H1 (cell line): ENCODE results near the gene RSU1. TPM values are rescaled to one million over a fixed set of nuclear protein-coding genes. Genes with fewer than 3 reads are reported as not detected.

Experiments
- CTCF ChIA-PET: fragments of 300-600 bp; sonication (Branson Sonifier 250); formaldehyde crosslinking; loops from one replicate; lab custom pipeline; 2021; ENCODE audit not compliant: partially characterized antibody; lab: Charles Lee
- POLR2A ChIA-PET: fragments of 300-600 bp; sonication (Branson Sonifier 250); formaldehyde crosslinking; loops from one replicate; lab custom pipeline; 2021; ENCODE audit warnings: inconsistent platforms; ENCODE audit not compliant: partially characterized antibody; lab: Charles Lee
- DNase-seq, 2 experiments: peaks; one replicate each; pipeline versions ENCODE4 v3.0.0 to v3.0.0-alpha.2; 2010 to 2022; ENCODE audit warnings: low spot score in 2 of 2, low read depth in 1 of 2, mixed read lengths in 1 of 2
- FAIRE-seq: peaks from 2 replicates; lab custom pipeline; 2011; peaks lifted over from hg19 to GRCh38; lab: Jason Lieb, UNC
- H2AFZ ChIP-seq: 2 replicates; pipeline ENCODE4 v1.8.1; 2012; ENCODE audit warnings: low read length, inconsistent platforms
- H2AK5ac ChIP-seq: 2 replicates; pipeline ENCODE4 v1.6.1; 2013; ENCODE audit warnings: low read depth, low read length
- H2BK120ac ChIP-seq: replicated peaks from 2 replicates; pipeline ENCODE3; 2013; ENCODE audit warnings: low read depth, low read length, inconsistent platforms
- H2BK12ac ChIP-seq: 2 replicates; pipeline ENCODE4 v1.6.1; 2013; ENCODE audit warnings: low read depth, low read length
- H2BK15ac ChIP-seq: 2 replicates; pipeline ENCODE4 v1.6.1; 2013; ENCODE audit warnings: low read length
- H2BK20ac ChIP-seq: 2 replicates; pipeline ENCODE4 v1.6.1; 2013; ENCODE audit warnings: low read length
- H2BK5ac ChIP-seq: 2 replicates; pipeline ENCODE4 v1.6.1; 2013; ENCODE audit warnings: low read depth, low read length
- H3K14ac ChIP-seq: 2 replicates; pipeline ENCODE4 v1.6.1; 2013; ENCODE audit warnings: inconsistent platforms; ENCODE audit not compliant: insufficient read length
- H3K18ac ChIP-seq: 2 replicates; pipeline ENCODE4 v1.6.1; 2013; ENCODE audit warnings: low read length; ENCODE audit errors: extremely low read depth
- H3K23ac ChIP-seq: 2 replicates; pipeline ENCODE4 v1.6.1; 2013; ENCODE audit warnings: inconsistent platforms; ENCODE audit not compliant: insufficient read length
- H3K23me2 ChIP-seq: 2 replicates; pipeline ENCODE4 v1.6.1; 2013; ENCODE audit warnings: low read depth, low read length
- H3K27ac ChIP-seq: 2 replicates; pipeline ENCODE4 v1.6.1; 2011; ENCODE audit warnings: low read depth, low read length, inconsistent platforms
- H3K27me3 ChIP-seq, 4 experiments: replicated peaks in 1 of 4; 1 replicate in 1 of 4; 2 replicates in 3 of 4; pipeline versions ENCODE4 v1.6.1 to v1.8.1; 2011 to 2013; ENCODE audit warnings: low read length in 3 of 4, mild to moderate bottlenecking in 3 of 4, inconsistent platforms in 2 of 4, mixed read lengths in 2 of 4, moderate library complexity in 1 of 4; ENCODE audit not compliant: control insufficient read depth in 3 of 4, insufficient read depth in 3 of 4; ENCODE audit errors: extremely low read depth in 1 of 4
- H3K36me3 ChIP-seq, 4 experiments: 2 replicates each; pipeline versions ENCODE4 v1.6.1 to v1.8.1; 2011 to 2013; ENCODE audit warnings: mild to moderate bottlenecking in 4 of 4, low read length in 3 of 4, moderate library complexity in 2 of 4, control low read depth in 1 of 4, inconsistent platforms in 1 of 4; ENCODE audit not compliant: insufficient read depth in 4 of 4, control insufficient read depth in 2 of 4
- H3K4ac ChIP-seq: replicated peaks from 2 replicates; pipeline ENCODE3; 2013; ENCODE audit warnings: low read length, low read depth, mixed read lengths, inconsistent platforms; ENCODE audit not compliant: insufficient read length
- H3K4me1 ChIP-seq, 4 experiments: replicated peaks in 1 of 4; 1 replicate in 1 of 4; 2 replicates in 3 of 4; pipeline versions ENCODE4 v1.6.1 to v1.8.1; 2011 to 2013; ENCODE audit warnings: low read length in 3 of 4, inconsistent platforms in 2 of 4, mixed read lengths in 1 of 4; ENCODE audit not compliant: insufficient read depth in 4 of 4, control insufficient read depth in 3 of 4
- H3K4me2 ChIP-seq, 2 experiments: 2 replicates each; pipeline versions ENCODE4 v1.6.1 to v1.8.1; 2011 to 2013; ENCODE audit warnings: low read depth in 2 of 2, low read length in 2 of 2, control low read depth in 1 of 2, inconsistent platforms in 1 of 2, mild to moderate bottlenecking in 1 of 2; ENCODE audit not compliant: insufficient read depth in 1 of 2
- H3K4me3 ChIP-seq, 4 experiments: fragments of 200-600, 300-600 bp in 1 of 4; sonication (generic), shearing (Covaris generic), sonication (Bioruptor Twin) in 1 of 4; 2 replicates each; pipeline versions ENCODE4 v1.5.1 to v1.8.1; 2011 to 2016; ENCODE audit warnings: low read length in 4 of 4, low read depth in 3 of 4, control low read depth in 2 of 4, inconsistent platforms in 2 of 4, mild to moderate bottlenecking in 2 of 4, mixed read lengths in 1 of 4, moderate library complexity in 1 of 4; ENCODE audit not compliant: insufficient read depth in 2 of 4; ENCODE audit errors: extremely low read depth in 1 of 4
- H3K56ac ChIP-seq: replicated peaks from 2 replicates; pipeline ENCODE3; 2013; ENCODE audit warnings: low read depth, mild to moderate bottlenecking, mixed read lengths, low read length, inconsistent platforms; ENCODE audit not compliant: insufficient read length
- H3K79me1 ChIP-seq: 2 replicates; pipeline ENCODE4 v1.6.1; 2013; ENCODE audit warnings: low read depth, low read length, control low read depth
- H3K79me2 ChIP-seq, 2 experiments: 2 replicates each; pipeline versions ENCODE4 v1.6.1 to v1.8.1; 2012 to 2013; ENCODE audit warnings: low read length in 2 of 2, mild to moderate bottlenecking in 2 of 2, inconsistent platforms in 1 of 2; ENCODE audit not compliant: insufficient read depth in 2 of 2, control insufficient read depth in 1 of 2
- H3K9ac ChIP-seq, 4 experiments: replicated peaks in 1 of 4; 1 replicate in 1 of 4; 2 replicates in 3 of 4; pipeline versions ENCODE4 v1.6.1 to v1.8.1; 2011 to 2013; ENCODE audit warnings: low read depth in 3 of 4, low read length in 3 of 4, control low read depth in 2 of 4, mild to moderate bottlenecking in 2 of 4, moderate library complexity in 2 of 4, inconsistent platforms in 1 of 4; ENCODE audit errors: extremely low read depth in 1 of 4
- H3K9me3 ChIP-seq, 2 experiments: 2 replicates each; pipeline versions ENCODE4 v1.6.1 to v1.8.1; 2012 to 2013; ENCODE audit warnings: mild to moderate bottlenecking in 2 of 2, moderate library complexity in 2 of 2, control low read depth in 1 of 2, inconsistent platforms in 1 of 2, low read depth in 1 of 2, low read length in 1 of 2, mixed read lengths in 1 of 2; ENCODE audit not compliant: insufficient read depth in 2 of 2
- H4K20me1 ChIP-seq, 2 experiments: replicated peaks in 1 of 2; 2 replicates each; pipeline versions ENCODE3 to v1.8.1; 2011 to 2013; ENCODE audit warnings: inconsistent platforms in 2 of 2, low read length in 2 of 2, mild to moderate bottlenecking in 1 of 2; ENCODE audit not compliant: insufficient read depth in 2 of 2, control insufficient read depth in 1 of 2
- H4K5ac ChIP-seq: 2 replicates; pipeline ENCODE4 v1.6.1; 2013; ENCODE audit warnings: low read length, low read depth, mixed read lengths, inconsistent platforms; ENCODE audit not compliant: insufficient read length
- H4K8ac ChIP-seq: 2 replicates; pipeline ENCODE4 v1.8.0; 2013; ENCODE audit warnings: mild to moderate bottlenecking, moderate library complexity, low read length, inconsistent platforms; ENCODE audit not compliant: insufficient read depth; ENCODE audit errors: extremely low read depth
- H4K91ac ChIP-seq: replicated peaks from 2 replicates; pipeline ENCODE3; 2013; ENCODE audit warnings: low read length, mixed read lengths, inconsistent platforms; ENCODE audit not compliant: insufficient read length
- BCL11A ChIP-seq, 2 experiments: IDR thresholded peaks; one replicate each; pipeline ENCODE4 v1.6.1; 2011; ENCODE audit warnings: low read depth in 2 of 2, low read length in 2 of 2, mild to moderate bottlenecking in 2 of 2
- ZNF274 ChIP-seq: IDR thresholded peaks from 2 replicates; pipeline ENCODE4 v1.7.0; 2012; ENCODE audit warnings: low read length, borderline replicate concordance; ENCODE audit errors: extremely low read depth
- WGBS, 2 experiments: shearing (Covaris generic) in 1 of 2; methylation state at CpG; one replicate each; pipeline versions ENCODE4 v1.1.6 to v1.1.7; 2013 to 2015; ENCODE audit warnings: low lambda C conversion rate in 2 of 2, mixed read lengths in 2 of 2, inconsistent platforms in 1 of 2, low coverage in 1 of 2, missing lambda C conversion rate in 1 of 2; ENCODE audit not compliant: insufficient replicate concordance in 2 of 2, insufficient coverage in 1 of 2, insufficient read length in 1 of 2; ENCODE audit errors: extremely low coverage in 1 of 2, missing lambda C conversion rate in 1 of 2; 5-methylcytosine and 5-hydroxymethylcytosine counted together
- polyA plus RNA-seq, 7 experiments: library from polyadenylated mRNA; depleted of rRNA in 3 of 7; stranded (reverse) in 5 of 7; unstranded in 2 of 7; fragments of >200 nt in 5 of 7; fragments of 200-250 nt in 2 of 7; gene quantifications; 1 replicate in 5 of 7; 2 replicates in 1 of 7; 4 replicates in 1 of 7; pipeline versions ENCODE4 v1.2.1 to v1.2.3, GENCODE V29; 2011 to 2013; ENCODE audit warnings: missing spikeins in 2 of 7, mixed read lengths in 2 of 7
- total RNA-seq: library from RNA; stranded (reverse); fragmentation: NEBNext Ultra II Directional; extraction: Animal tissue kit (Norgen Biotek cat#: 25700); gene quantifications from 2 replicates; pipeline ENCODE4 v1.2.1, GENCODE V29; 2021
- TF ChIP-seq, protein P1 (sequence below): IDR thresholded peaks from 2 replicates; pipeline ENCODE4 v1.6.1; 2011; ENCODE audit warnings: low read depth, mild to moderate bottlenecking, low read length; ENCODE audit not compliant: insufficient read depth

The RSU1 gene
- total and polyA plus RNA-seq, 2 of the 8 experiments (the other 6 are each of a cell fraction or from before 2014, with no cell fraction given): 50.0 to 68.2 TPM

DNA sequence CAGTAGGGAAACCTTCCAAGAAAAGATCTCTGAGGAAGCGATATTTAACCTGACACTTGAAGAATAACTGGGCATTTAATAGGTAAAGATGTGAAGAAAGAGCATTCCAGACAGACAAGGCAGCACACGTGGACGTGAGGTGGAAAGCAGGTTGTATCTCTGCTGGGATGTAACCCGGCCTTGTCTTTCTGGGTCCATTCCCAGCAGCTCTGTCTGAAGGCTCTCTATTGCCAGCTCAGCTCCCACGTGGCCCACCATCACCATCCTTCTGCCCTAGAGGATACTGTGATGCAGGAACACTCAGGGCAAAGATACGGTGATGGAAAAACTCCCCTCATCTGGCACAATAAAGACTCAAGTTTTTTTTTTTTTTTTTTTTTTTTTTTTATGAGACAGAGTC, 137.7 kb downstream of the RSU1 start:
- H2BK20ac ChIP-seq: no peak overlapping the region
- no peak overlapping the region for H2AK5ac ChIP-seq
- CTCF ChIA-PET: no interaction called here
- no peaks in the 10 kb centered on the region for H4K20me1 ChIP-seq
- no peak for FAIRE-seq
- no peaks in the 10 kb centered on the region for H3K23me2 ChIP-seq
- no peak overlapping the region for H3K18ac ChIP-seq
- DNase-seq: no peak
- no peak overlapping the region for H3K4me2 ChIP-seq
- H3K79me1 ChIP-seq: no peaks in the 10 kb centered on the region
- H3K4ac ChIP-seq: no peak overlapping the region
- H3K14ac ChIP-seq: no peak overlapping the region
- H3K36me3 ChIP-seq: no peaks in the 10 kb centered on the region; a peak in 1 of 8 replicates
- no peak overlapping the region for H3K23ac ChIP-seq
- no peak overlapping the region for H4K5ac ChIP-seq
- H3K27ac ChIP-seq: no peak overlapping the region
- WGBS, 2 experiments: 90% methylated on average over 6 of the region's 6 CpGs; no CpG with 5 or more reads in 1 of the 2 experiments
- H3K79me2 ChIP-seq: no peaks in the 10 kb centered on the region
- no peak overlapping the region for H3K4me3 ChIP-seq
- no peak overlapping the region for H2BK15ac ChIP-seq
- TF ChIP-seq BCL11A (IDR thresholded peaks at IDR 0.05; ENCODE audit: low read depth in 2 of 2, low read length in 2 of 2) (no peak), ZNF274 (no peak)
- TF ChIP-seq, protein P1, sequence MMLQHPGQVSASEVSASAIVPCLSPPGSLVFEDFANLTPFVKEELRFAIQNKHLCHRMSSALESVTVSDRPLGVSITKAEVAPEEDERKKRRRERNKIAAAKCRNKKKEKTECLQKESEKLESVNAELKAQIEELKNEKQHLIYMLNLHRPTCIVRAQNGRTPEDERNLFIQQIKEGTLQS: no peak
- TF ChIP-seq, all 59 proteins: peak for 0
- Histone ChIP-seq H2BK12ac (no peak overlapping the region), H3K9me3 (no peaks in the 10 kb centered on the region), H2BK5ac (no peak overlapping the region), H2AFZ (no peak overlapping the region), H3K27me3 (no peaks in the 10 kb centered on the region), H4K8ac (no peak overlapping the region), H4K91ac (no peak overlapping the region), H2BK120ac (no peak overlapping the region), H3K56ac (no peak overlapping the region), H3K4me1 (no peaks in the 10 kb centered on the region), H3K9ac (no peak overlapping the region)
- POLR2A ChIA-PET: no interaction called here
